Measurements from ENCODE around the gene PAX5. TPM values are rescaled to one million over a fixed set of nuclear protein-coding genes. Genes with fewer than 3 reads are reported as not detected.

PAX5 gene
- total RNA-seq, 1 donor from 2014 or later = 1.3 TPM

DNA sequence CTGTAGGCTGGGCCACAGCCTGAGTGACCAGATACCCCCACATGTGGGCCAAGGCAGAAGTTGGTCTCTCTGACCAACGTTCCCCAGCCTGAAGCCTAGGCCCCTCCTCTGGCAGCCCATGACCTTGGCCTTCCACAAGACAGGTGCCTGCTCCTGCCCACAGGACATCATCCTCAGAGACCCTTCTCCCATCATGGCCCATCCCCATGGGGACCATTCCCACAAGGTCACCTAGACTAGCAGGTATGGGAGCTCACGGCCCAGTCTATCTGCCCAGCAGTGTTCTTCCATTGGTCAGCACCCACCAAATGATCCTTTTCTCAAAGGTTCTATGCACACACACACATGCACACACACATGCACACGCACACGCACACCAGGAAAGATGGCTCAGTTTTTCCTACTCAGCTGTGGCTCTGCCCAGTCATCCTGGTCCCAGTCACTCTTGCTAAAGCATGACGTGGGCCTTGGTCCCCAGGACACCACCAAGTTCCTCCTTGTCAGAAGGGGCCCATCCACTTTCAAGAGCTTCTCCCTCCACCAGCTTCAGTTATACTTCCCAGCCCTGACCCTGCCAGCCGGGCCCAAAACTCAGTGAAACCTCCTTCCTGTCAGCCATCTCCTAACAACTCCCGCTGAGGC, 65.4 kb downstream of the PAX5 start:
- Mint-ChIP-seq H3K4me3 (ENCODE audit: unreplicated experiment) (no peak overlapping the region), H3K36me3 (ENCODE audit: low read depth, unreplicated experiment) (no peaks in the 10 kb centered on the region), H3K27ac (ENCODE audit: unreplicated experiment) (no peak overlapping the region), H3K9me3 (ENCODE audit: unreplicated experiment) (no peaks in the 10 kb centered on the region), H3K27me3 (ENCODE audit: unreplicated experiment) (peaks cover 9% of the 10 kb centered on the region), H3K4me1 (ENCODE audit: unreplicated experiment) (no peaks in the 10 kb centered on the region)
- DNase-seq (ENCODE audit: low spot score) = no peak
- TF ChIP-seq, protein P1, sequence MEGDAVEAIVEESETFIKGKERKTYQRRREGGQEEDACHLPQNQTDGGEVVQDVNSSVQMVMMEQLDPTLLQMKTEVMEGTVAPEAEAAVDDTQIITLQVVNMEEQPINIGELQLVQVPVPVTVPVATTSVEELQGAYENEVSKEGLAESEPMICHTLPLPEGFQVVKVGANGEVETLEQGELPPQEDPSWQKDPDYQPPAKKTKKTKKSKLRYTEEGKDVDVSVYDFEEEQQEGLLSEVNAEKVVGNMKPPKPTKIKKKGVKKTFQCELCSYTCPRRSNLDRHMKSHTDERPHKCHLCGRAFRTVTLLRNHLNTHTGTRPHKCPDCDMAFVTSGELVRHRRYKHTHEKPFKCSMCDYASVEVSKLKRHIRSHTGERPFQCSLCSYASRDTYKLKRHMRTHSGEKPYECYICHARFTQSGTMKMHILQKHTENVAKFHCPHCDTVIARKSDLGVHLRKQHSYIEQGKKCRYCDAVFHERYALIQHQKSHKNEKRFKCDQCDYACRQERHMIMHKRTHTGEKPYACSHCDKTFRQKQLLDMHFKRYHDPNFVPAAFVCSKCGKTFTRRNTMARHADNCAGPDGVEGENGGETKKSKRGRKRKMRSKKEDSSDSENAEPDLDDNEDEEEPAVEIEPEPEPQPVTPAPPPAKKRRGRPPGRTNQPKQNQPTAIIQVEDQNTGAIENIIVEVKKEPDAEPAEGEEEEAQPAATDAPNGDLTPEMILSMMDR (IDR thresholded peaks at IDR 0.05; ENCODE audit: unreplicated experiment) = no peak

DNA sequence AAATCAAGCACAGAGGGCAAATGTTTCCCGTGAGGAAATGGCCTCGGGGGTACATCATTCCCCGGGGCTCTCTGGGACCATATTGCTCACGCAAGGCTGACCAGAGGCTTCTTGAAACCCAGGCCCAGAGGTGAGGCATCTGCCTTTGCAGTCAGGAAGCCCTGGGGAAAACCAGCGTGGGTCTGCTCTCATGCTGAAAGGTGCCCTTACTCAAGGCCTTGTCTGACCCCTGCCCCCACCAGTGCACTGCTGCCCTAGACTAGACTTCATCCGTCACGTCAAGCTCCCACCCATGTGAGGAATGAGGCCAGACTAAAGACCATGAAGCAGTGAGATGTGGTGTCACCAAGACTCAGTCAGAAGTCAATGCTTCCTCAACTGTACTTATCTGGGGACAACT, 66.1 kb downstream of the PAX5 start:
- Mint-ChIP-seq H3K4me3 (ENCODE audit: unreplicated experiment) (no peak overlapping the region), H3K9me3 (ENCODE audit: unreplicated experiment) (no peaks in the 10 kb centered on the region), H3K27me3 (ENCODE audit: unreplicated experiment) (peaks cover 9% of the 10 kb centered on the region), H3K4me1 (ENCODE audit: unreplicated experiment) (no peaks in the 10 kb centered on the region), H3K27ac (ENCODE audit: unreplicated experiment) (no peak overlapping the region), H3K36me3 (ENCODE audit: low read depth, unreplicated experiment) (no peaks in the 10 kb centered on the region)
- no peak for DNase-seq (ENCODE audit: low spot score)
- TF ChIP-seq, protein P1 (IDR thresholded peaks at IDR 0.05; ENCODE audit: unreplicated experiment) = no peak

DNA sequence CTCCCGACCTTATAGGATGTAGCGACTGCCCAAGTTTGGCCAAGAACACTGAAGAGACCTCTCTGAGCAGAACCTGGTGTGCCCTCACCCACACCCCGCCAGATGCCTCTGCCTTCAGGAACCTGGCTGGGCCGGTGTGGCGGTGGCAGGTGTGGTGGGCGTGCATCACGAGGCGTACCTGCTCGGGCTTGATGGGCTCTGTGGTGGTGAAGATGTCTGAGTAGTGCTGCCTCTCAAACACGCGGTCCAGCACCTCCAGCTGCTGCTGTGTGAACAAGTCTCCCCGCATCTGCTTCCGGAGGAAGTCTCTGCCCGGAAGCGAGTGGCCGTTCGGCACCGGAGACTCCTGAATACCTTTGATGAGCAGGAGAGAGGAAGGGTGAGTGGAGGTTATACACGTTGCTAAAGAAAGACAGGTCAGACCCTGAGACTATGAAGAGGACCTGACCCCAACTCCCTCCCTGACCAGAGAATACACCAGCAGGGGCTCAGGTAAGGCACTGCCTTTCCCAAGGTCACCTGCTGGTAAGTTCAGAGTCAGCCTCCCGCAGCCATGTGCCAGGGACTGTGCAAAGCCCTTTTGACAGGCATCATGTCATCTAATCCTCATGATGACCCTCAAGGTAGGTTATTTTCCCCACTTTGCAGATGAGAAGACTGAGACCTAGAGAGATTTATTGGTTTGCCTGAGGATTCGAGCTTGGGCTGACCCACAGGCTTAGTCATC, 67.5 kb downstream of the PAX5 start:
- H3K4me1 Mint-ChIP-seq (ENCODE audit: unreplicated experiment) = no peaks in the 10 kb centered on the region
- DNase-seq (ENCODE audit: low spot score) = no peak

DNA sequence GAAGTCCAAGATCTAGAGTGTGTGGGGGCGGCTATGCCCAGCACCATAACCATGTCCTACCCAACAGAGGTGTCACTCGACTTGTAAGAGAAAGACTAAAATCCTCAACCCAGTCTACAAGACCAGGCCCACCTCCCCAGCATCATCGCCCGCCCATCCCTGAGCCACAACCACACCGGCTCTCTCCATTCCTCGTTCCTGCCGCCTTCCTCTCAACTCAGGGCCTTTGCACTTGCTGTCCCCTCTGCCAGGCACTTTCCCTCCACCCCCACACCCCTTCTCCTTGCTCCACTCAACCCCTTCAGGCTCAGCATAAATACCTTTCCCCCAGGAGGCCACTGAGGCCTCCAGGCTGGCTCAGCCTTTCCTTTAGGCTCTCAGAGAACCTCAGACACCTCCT, 69.3 kb downstream of the PAX5 start:
- H3K27ac Mint-ChIP-seq (ENCODE audit: unreplicated experiment) = no peak overlapping the region
- DNase-seq (ENCODE audit: low spot score) = no peak
- H3K9me3 Mint-ChIP-seq (ENCODE audit: unreplicated experiment) = no peaks in the 10 kb centered on the region
- TF ChIP-seq, protein P1 (IDR thresholded peaks at IDR 0.05; ENCODE audit: unreplicated experiment) = no peak
- H3K4me3 Mint-ChIP-seq (ENCODE audit: unreplicated experiment) = no peak overlapping the region
- peaks cover 10% of the 10 kb centered on the region for H3K27me3 Mint-ChIP-seq (ENCODE audit: unreplicated experiment)
- H3K4me1 Mint-ChIP-seq (ENCODE audit: unreplicated experiment) = no peaks in the 10 kb centered on the region
- no peaks in the 10 kb centered on the region for H3K36me3 Mint-ChIP-seq (ENCODE audit: low read depth, unreplicated experiment)

More for the DNA sequence above, 67.5 kb downstream of the PAX5 start:
- no peak overlapping the region for H3K4me3 Mint-ChIP-seq (ENCODE audit: unreplicated experiment)
- peaks cover 10% of the 10 kb centered on the region for H3K27me3 Mint-ChIP-seq (ENCODE audit: unreplicated experiment)
- TF ChIP-seq, protein P1 (IDR thresholded peaks at IDR 0.05; ENCODE audit: unreplicated experiment) = no peak
- H3K9me3 Mint-ChIP-seq (ENCODE audit: unreplicated experiment) = no peaks in the 10 kb centered on the region
- H3K27ac Mint-ChIP-seq (ENCODE audit: unreplicated experiment) = no peak overlapping the region
- H3K36me3 Mint-ChIP-seq (ENCODE audit: low read depth, unreplicated experiment) = no peaks in the 10 kb centered on the region

DNA sequence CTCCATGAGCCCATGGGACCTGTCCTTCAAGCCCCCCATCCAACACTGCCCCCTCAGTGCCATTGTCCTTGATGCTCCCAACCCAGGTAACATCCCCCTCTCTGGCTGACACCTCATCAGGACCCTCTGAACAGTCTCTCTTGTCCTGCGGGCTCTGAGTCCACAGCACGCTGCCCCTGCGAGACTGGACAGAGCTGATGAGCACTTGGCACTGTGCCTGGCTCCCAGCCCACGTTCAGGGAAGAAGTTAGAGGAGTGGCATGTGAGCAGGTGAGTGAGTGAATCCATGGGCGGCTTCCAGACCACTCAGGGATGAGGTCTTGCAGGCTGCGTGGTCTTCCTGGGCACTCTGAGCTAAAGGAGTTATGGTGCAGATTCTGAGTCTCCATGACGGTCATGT, 70.7 kb downstream of the PAX5 start:
- TF ChIP-seq, protein P1 (IDR thresholded peaks at IDR 0.05; ENCODE audit: unreplicated experiment) = no peak
- no peak overlapping the region for H3K27ac Mint-ChIP-seq (ENCODE audit: unreplicated experiment)
- no peak for DNase-seq (ENCODE audit: low spot score)
- H3K27me3 Mint-ChIP-seq (ENCODE audit: unreplicated experiment) = peaks cover 11% of the 10 kb centered on the region
- no peak overlapping the region for H3K4me3 Mint-ChIP-seq (ENCODE audit: unreplicated experiment)
- no peaks in the 10 kb centered on the region for H3K36me3 Mint-ChIP-seq (ENCODE audit: low read depth, unreplicated experiment)
- no peaks in the 10 kb centered on the region for H3K4me1 Mint-ChIP-seq (ENCODE audit: unreplicated experiment)
- H3K9me3 Mint-ChIP-seq (ENCODE audit: unreplicated experiment) = no peaks in the 10 kb centered on the region

Measured in endothelial cell (in vitro differentiated cells).